Coronary artery (tissue), 2 donors: ENCODE results near the gene NMNAT1.
"Not testable (repeated sequence)": the region's sequence is repeated elsewhere in the genome, so short reads cannot be mapped to it uniquely, and the experiment has no call there.

Experiments
- DNase-seq: peaks from one replicate; pipeline ENCODE4 v3.0.0-alpha.2; 2017; ENCODE audit warnings: low spot score
- H3K27ac ChIP-seq, 2 donors: fragments of 200-600 bp; sonication (generic); one replicate each; pipeline ENCODE4 v1.5.1; 2016 to 2019
- H3K4me3 ChIP-seq: fragments of 200-600 bp; sonication (generic); 2 replicates; pipeline ENCODE4 v1.5.1; 2016; ENCODE audit warnings: mild to moderate bottlenecking, moderate library complexity
- TF ChIP-seq, protein P1 (sequence below): fragments of 200-600 bp; sonication (generic); IDR thresholded peaks from one replicate; pipeline ENCODE4 v1.5.1; 2019; ENCODE audit warnings: antibody characterized with exemption

Gene NMNAT1

DNA sequence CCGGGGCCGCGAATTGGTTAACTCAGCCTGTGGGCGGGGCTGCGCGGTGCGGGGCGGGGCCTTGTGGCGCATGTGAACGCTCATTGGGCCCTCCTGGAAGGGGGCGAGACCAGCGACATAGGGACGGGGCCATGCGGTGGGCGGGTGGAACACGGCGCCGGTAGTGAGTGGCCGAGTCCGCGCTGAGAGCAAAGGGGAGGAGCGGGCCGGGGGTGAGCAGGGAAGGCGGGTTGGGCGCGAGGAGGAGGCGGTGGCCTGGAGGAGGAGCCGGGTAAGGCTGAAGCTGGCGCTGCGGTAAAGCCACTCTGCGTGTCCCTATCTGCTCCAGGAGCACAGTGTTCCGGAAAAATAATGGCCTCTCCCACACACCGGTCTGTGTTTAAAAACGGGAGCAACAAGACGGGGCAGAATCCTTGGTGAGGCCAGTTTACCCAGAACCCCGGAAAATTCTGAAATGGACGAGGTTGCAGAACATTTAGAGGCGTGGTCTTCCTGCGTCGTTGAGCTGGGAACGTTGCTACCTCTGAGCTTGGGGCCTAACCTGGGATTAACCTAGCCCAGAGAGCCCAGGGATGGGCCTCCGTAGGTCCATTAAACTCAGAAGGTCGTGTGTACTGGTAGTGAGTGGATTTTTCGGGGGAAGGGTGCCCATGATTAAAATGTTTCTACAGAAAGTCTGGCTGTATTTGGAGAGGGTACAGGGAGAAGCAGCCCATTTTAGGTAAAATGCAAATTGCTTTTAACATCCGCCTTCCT lies 32.7 kb upstream of the NMNAT1 start:
- TF ChIP-seq, protein P1, sequence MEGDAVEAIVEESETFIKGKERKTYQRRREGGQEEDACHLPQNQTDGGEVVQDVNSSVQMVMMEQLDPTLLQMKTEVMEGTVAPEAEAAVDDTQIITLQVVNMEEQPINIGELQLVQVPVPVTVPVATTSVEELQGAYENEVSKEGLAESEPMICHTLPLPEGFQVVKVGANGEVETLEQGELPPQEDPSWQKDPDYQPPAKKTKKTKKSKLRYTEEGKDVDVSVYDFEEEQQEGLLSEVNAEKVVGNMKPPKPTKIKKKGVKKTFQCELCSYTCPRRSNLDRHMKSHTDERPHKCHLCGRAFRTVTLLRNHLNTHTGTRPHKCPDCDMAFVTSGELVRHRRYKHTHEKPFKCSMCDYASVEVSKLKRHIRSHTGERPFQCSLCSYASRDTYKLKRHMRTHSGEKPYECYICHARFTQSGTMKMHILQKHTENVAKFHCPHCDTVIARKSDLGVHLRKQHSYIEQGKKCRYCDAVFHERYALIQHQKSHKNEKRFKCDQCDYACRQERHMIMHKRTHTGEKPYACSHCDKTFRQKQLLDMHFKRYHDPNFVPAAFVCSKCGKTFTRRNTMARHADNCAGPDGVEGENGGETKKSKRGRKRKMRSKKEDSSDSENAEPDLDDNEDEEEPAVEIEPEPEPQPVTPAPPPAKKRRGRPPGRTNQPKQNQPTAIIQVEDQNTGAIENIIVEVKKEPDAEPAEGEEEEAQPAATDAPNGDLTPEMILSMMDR, result no peak
- H3K4me3 ChIP-seq, result peak overlapping the region; percentile 78
- H3K27ac ChIP-seq, result peak overlapping the region; percentile 85 to 96
- peak; percentile 100 for DNase-seq

DNA sequence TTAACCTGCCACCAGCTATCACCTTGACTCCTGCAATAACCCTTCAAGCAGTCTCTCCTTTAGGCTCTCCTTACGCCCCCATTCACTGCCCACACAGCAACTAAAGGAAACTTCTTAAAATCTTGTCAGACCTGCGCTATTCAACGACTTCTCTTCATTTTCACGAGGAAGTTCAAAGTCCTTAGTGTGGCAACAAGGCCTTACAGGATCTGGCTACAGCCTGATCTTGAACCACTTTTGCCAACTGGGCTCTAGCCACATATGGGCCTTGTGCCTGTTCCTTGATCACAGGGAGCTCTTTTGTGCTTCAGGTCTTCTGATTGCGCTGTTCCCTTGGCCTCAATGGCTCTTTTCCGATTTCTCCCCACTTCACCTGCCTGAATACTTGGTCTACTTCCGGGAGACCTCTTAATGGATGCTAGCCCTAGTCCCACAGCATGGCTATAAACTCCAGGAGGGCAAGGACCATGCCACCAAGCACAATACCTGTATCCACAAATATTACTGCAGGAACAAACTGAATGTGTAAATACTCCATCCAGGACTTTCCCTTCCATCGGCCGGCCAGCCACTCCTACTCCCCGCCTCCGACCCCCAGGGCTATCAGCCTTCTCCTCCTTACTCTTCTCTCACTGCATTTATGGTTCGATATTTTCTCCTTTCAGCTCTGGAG lies 30.9 kb upstream of the NMNAT1 start:
- no peak overlapping the region for H3K4me3 ChIP-seq
- DNase-seq, result no peak
- no peak overlapping the region for H3K27ac ChIP-seq
- TF ChIP-seq, protein P1, result no peak

DNA sequence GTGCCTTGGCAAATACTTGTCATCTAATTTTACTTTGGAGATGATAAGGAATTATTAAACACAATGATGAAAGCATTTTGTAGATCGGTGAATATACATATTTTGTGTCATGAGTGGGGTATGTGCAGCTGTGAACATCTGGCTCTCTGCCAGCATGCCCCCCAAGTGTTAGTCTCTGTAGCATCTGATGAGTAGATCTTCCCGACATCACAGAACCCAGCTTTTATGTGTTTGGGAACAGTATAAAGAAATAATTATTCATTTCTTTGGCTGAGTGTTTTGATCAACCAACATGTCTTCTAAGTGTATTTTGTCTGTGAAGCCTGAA lies 28.7 kb upstream of the NMNAT1 start:
- no peak for DNase-seq
- Histone ChIP-seq H3K27ac (no peak overlapping the region), H3K4me3 (no peak overlapping the region)
- TF ChIP-seq, protein P1, result no peak

DNA sequence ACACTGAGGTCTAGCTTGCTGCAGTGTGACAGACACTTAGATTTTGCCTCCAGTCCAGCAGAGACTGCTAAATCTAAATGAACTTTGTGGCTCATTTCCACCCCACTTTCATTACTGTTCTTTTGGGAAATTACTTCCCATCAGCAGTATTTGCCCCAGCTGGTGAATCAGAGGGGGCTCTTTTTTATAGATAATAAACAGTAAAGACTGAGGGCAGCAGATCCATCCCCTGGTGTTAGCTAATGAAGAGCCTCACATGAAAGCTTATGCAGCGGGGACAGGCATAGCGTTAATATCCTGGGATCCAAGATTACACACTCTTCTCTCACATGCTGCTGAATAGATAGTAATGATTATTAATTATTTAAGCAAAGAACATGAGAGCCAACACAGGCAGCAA lies 26.8 kb upstream of the NMNAT1 start:
- TF ChIP-seq, protein P1, result no peak

DNA sequence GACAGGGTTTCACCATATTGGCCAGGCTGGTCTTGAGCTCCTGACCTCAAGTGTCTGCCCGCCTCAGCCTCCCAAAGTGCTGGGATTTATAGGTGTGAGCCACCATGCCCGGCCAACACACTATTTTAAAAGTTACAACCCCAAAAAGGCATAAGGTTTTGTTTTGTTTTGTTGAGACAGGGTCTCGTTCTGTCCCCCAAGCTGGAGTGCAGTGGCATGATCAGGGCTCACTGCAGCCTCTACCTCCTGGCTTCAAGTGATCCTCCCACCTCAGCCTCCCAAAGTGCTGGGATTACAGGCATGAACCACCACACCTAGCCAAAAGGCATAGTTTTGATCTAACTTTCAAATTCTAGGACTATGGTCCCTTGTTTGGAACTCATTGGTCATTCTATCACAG lies 25.8 kb upstream of the NMNAT1 start:
- DNase-seq, H3K4me3 ChIP-seq, H3K27ac ChIP-seq: not testable (repeated sequence)

More for the DNA sequence above, 26.8 kb upstream of the NMNAT1 start:
- Histone ChIP-seq H3K27ac (no peak overlapping the region), H3K4me3 (no peak overlapping the region)
- no peak for DNase-seq

DNA sequence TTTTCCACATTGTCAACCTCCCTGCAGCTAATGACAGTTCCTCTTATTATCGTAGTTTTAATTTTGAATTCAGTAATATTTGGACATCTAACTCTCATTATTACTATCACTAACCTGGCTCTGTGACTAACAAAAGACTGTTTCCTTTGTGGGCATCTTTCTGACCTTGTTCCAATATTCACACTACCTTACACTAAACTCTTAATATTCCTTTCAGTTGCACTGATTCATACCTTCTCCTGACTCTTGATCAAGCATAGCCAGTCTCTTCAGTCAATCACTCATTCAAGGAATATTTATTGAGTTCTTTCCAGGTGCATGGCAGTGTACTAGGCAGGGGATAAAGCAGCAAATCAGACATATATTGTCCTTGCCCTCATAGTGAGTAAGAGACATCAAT lies 25.4 kb upstream of the NMNAT1 start:
- no peak for DNase-seq
- no peak overlapping the region for H3K4me3 ChIP-seq
- TF ChIP-seq, protein P1, result no peak
- no peak overlapping the region for H3K27ac ChIP-seq

DNA sequence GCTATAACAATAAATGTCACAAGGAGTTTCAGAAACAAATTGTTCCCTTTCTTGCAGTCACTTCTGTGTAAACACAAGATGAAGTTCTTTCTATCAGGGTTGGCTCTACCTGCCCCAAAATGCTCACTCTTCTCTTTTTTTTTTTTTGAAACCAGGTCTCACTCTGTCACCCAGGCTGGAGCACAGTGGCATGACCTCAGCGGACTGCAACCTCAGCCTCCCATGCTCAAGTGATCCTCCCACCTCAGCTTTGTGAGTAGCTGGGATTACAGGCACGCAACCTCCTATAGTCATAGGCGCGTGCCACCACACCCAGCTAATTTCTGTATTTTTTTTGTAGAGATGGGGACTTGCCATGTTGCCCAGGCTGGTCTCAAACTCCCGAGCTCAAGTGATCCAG lies 22.7 kb upstream of the NMNAT1 start:
- DNase-seq, result no peak
- Histone ChIP-seq H3K27ac (no peak overlapping the region), H3K4me3 (no peak overlapping the region)
- TF ChIP-seq, protein P1, result no peak
